H9 (cell line): ENCODE results near the gene TM9SF3. TPM values are rescaled to one million over a fixed set of nuclear protein-coding genes. Genes with fewer than 3 reads are reported as not detected.
"Not testable (repeated sequence)": the region's sequence is repeated elsewhere in the genome, so short reads cannot be mapped to it uniquely, and the experiment has no call there.

Experiments
- DNase-seq: peaks from one replicate; pipeline ENCODE4 v3.0.0-alpha.2; 2017
- H2AFZ ChIP-seq: one replicate; pipeline ENCODE4 v1.6.1; 2013; ENCODE audit warnings: mild to moderate bottlenecking, low read length, control low read depth, moderate library complexity
- H2AK5ac ChIP-seq: 2 replicates; pipeline ENCODE4 v1.6.1; 2013; ENCODE audit warnings: low read length, control low read depth, mixed read lengths; ENCODE audit not compliant: insufficient read length
- H2BK120ac ChIP-seq: one replicate; pipeline ENCODE4 v1.6.1; 2013; ENCODE audit warnings: low read depth, mild to moderate bottlenecking, low read length, control low read depth, inconsistent platforms; ENCODE audit not compliant: poor library complexity, severe bottlenecking
- H2BK12ac ChIP-seq: 2 replicates; pipeline ENCODE4 v1.6.1; 2013; ENCODE audit warnings: low read length, control low read depth, mixed read lengths, low read depth; ENCODE audit not compliant: insufficient read length
- H2BK15ac ChIP-seq: 2 replicates; pipeline ENCODE4 v1.6.1; 2013; ENCODE audit warnings: low read depth, low read length, control low read depth
- H2BK20ac ChIP-seq: one replicate; pipeline ENCODE4 v1.6.1; 2013; ENCODE audit warnings: low read depth, mild to moderate bottlenecking, low read length, control low read depth, inconsistent platforms; ENCODE audit not compliant: poor library complexity, severe bottlenecking
- H2BK5ac ChIP-seq: 2 replicates; pipeline ENCODE4 v1.6.1; 2013; ENCODE audit warnings: low read length, control low read depth, mixed read lengths; ENCODE audit not compliant: insufficient read length
- H3K14ac ChIP-seq: 2 replicates; pipeline ENCODE4 v1.6.1; 2013; ENCODE audit warnings: low read length, control low read depth; ENCODE audit not compliant: insufficient read depth
- H3K18ac ChIP-seq: 2 replicates; pipeline ENCODE4 v1.6.1; 2013; ENCODE audit warnings: low read depth, mild to moderate bottlenecking, mixed read lengths, low read length, control low read depth; ENCODE audit not compliant: insufficient read length
- H3K23ac ChIP-seq: 2 replicates; pipeline ENCODE4 v1.6.1; 2013; ENCODE audit warnings: low read length, control low read depth, mixed read lengths, low read depth; ENCODE audit not compliant: insufficient read length
- H3K23me2 ChIP-seq: 2 replicates; pipeline ENCODE4 v1.6.1; 2013; ENCODE audit warnings: low read depth, mild to moderate bottlenecking, mixed read lengths, low read length, control low read depth; ENCODE audit not compliant: insufficient read length, poor library complexity, severe bottlenecking
- H3K27ac ChIP-seq: 2 replicates; pipeline ENCODE4 v1.5.1; 2013; ENCODE audit warnings: low read length, control low read depth, mixed read lengths, low read depth; ENCODE audit not compliant: insufficient read length
- H3K27me3 ChIP-seq: 2 replicates; pipeline ENCODE4 v1.6.1; 2013; ENCODE audit warnings: low read length, control low read depth, inconsistent platforms; ENCODE audit not compliant: insufficient read depth
- H3K4ac ChIP-seq: 2 replicates; pipeline ENCODE4 v1.6.1; 2013; ENCODE audit warnings: low read depth, mild to moderate bottlenecking, control low read depth, inconsistent platforms, low read length, moderate library complexity
- H3K4me1 ChIP-seq: 2 replicates; pipeline ENCODE4 v1.6.1; 2013; ENCODE audit warnings: low read length, control low read depth, inconsistent platforms; ENCODE audit not compliant: insufficient read depth
- H3K4me2 ChIP-seq: 2 replicates; pipeline ENCODE4 v1.6.1; 2013; ENCODE audit warnings: low read length, control low read depth, mixed read lengths; ENCODE audit not compliant: insufficient read length, insufficient read depth
- H3K56ac ChIP-seq: 2 replicates; pipeline ENCODE4 v1.6.1; 2013; ENCODE audit warnings: low read depth, mild to moderate bottlenecking, mixed read lengths, low read length, control low read depth; ENCODE audit not compliant: insufficient read length
- H3K79me1 ChIP-seq: 2 replicates; pipeline ENCODE4 v1.6.1; 2013; ENCODE audit warnings: low read depth, mild to moderate bottlenecking, moderate library complexity, low read length, control low read depth, inconsistent platforms; ENCODE audit not compliant: insufficient read depth, poor library complexity, severe bottlenecking
- H3K79me2 ChIP-seq: 2 replicates; pipeline ENCODE4 v1.6.1; 2013; ENCODE audit warnings: low read length, control low read depth, inconsistent platforms; ENCODE audit not compliant: insufficient read depth
- H3K9ac ChIP-seq: 2 replicates; pipeline ENCODE4 v1.6.1; 2013; ENCODE audit warnings: low read length, control low read depth, mixed read lengths; ENCODE audit not compliant: insufficient read length; ENCODE audit errors: extremely low read depth
- H3K9me3 ChIP-seq: one replicate; pipeline ENCODE4 v1.6.1; 2013; ENCODE audit warnings: low read depth, low read length, inconsistent platforms; ENCODE audit not compliant: control insufficient read depth
- H3T11ph ChIP-seq: one replicate; pipeline ENCODE4 v1.6.1; 2013; ENCODE audit warnings: mild to moderate bottlenecking, low read length, control low read depth, inconsistent platforms
- H4K20me1 ChIP-seq: one replicate; pipeline ENCODE4 v1.6.1; 2013; ENCODE audit not compliant: control insufficient read depth, insufficient read length, insufficient read depth
- H4K5ac ChIP-seq: 2 replicates; pipeline ENCODE4 v1.6.1; 2013; ENCODE audit warnings: low read depth, mild to moderate bottlenecking, mixed read lengths, low read length, control low read depth; ENCODE audit not compliant: insufficient read length
- H4K8ac ChIP-seq: replicated peaks from 2 replicates; pipeline ENCODE4 v1.6.1; 2013; ENCODE audit warnings: low read length, control low read depth, mixed read lengths, low read depth; ENCODE audit not compliant: insufficient read length
- H4K91ac ChIP-seq: 2 replicates; pipeline ENCODE4 v1.6.1; 2013; ENCODE audit warnings: low read depth, mild to moderate bottlenecking, moderate library complexity, mixed read lengths, low read length, control low read depth; ENCODE audit not compliant: insufficient read length
- H3K27ac Mint-ChIP-seq, 3 experiments: 2 replicates in 2 of 3; 3 replicates in 1 of 3; pipeline ENCODE4 v1.8.0; 2020 to 2021; ENCODE audit warnings: mixed read lengths in 3 of 3, mild to moderate bottlenecking in 1 of 3, moderate library complexity in 1 of 3
- H3K27me3 Mint-ChIP-seq: 2 replicates; pipeline ENCODE4 v1.8.0; 2021; ENCODE audit warnings: low read depth, mild to moderate bottlenecking, moderate library complexity, mixed read lengths
- H3K36me3 Mint-ChIP-seq, 3 experiments: 2 replicates in 2 of 3; 3 replicates in 1 of 3; pipeline ENCODE4 v1.8.0; 2020 to 2021; ENCODE audit warnings: low read depth in 3 of 3, mixed read lengths in 3 of 3; ENCODE audit not compliant: insufficient read depth in 1 of 3
- H3K4me1 Mint-ChIP-seq, 2 experiments: 2 replicates each; pipeline ENCODE4 v1.8.0; 2020; ENCODE audit warnings: mixed read lengths in 2 of 2
- H3K4me3 Mint-ChIP-seq, 2 experiments: 2 replicates in 1 of 2; 3 replicates in 1 of 2; pipeline ENCODE4 v1.8.0; 2020 to 2021; ENCODE audit warnings: mild to moderate bottlenecking in 2 of 2, mixed read lengths in 2 of 2, moderate library complexity in 1 of 2
- H3K9me3 Mint-ChIP-seq, 2 experiments: 2 replicates in 1 of 2; 3 replicates in 1 of 2; pipeline ENCODE4 v1.8.0; 2020; ENCODE audit warnings: mild to moderate bottlenecking in 2 of 2, mixed read lengths in 2 of 2, moderate library complexity in 1 of 2
- CTCF ChIP-seq: fragments of 200-600 bp; sonication (generic); conservative IDR thresholded peaks from 3 replicates; pipeline ENCODE4 v1.8.0; 2021; ENCODE audit warnings: antibody characterized with exemption, mild to moderate bottlenecking
- WGBS: extraction: QIAGEN DNeasy Blood & Tissue Kit; methylation state at CpG from one replicate; pipeline ENCODE4 v1.1.7; 2013; ENCODE audit warnings: missing lambda C conversion rate, low lambda C conversion rate, mixed read lengths; ENCODE audit not compliant: insufficient read length; ENCODE audit errors: extremely low coverage; 5-methylcytosine and 5-hydroxymethylcytosine counted together
- total RNA-seq: library from RNA; stranded (reverse); gene quantifications from 2 replicates; pipeline ENCODE4 v1.2.1, GENCODE V29; 2021

The TM9SF3 gene
- total RNA-seq, 1 experiment from 2014 or later = 120 TPM

GRCh38 chr10:96576277-96576980 lies 10.4 kb downstream of the TM9SF3 start:
- Mint-ChIP-seq H3K4me1 (peaks cover 27 to 31% of the 10 kb centered on the region in 2 experiments), H3K27ac (no peak overlapping the region; a peak in 1 of 7 replicates), H3K27me3 (no peaks in the 10 kb centered on the region), H3K9me3 (no peaks in the 10 kb centered on the region), H3K36me3 (peaks cover 9 to 21% (median 20%) of the 10 kb centered on the region in 3 experiments; a peak in 6 of 7 replicates), H3K4me3 (no peak overlapping the region)
- Histone ChIP-seq H3K23ac (no peak overlapping the region), H4K5ac (no peak overlapping the region), H4K8ac (no peak overlapping the region), H3K4me1 (no peaks in the 10 kb centered on the region), H3K79me1 (peaks cover 4% of the 10 kb centered on the region), H2AFZ (no peak overlapping the region), H3T11ph (no peak overlapping the region), H3K14ac (no peak overlapping the region), H3K56ac (no peak overlapping the region), H3K18ac (no peak overlapping the region), H2BK12ac (no peak overlapping the region), H3K9me3 (no peaks in the 10 kb centered on the region), H3K79me2 (peaks cover 24% of the 10 kb centered on the region; the same call in 1 of the 2 replicates), H3K27me3 (no peaks in the 10 kb centered on the region), H3K4me2 (no peak overlapping the region), H2BK15ac (no peak overlapping the region), H3K23me2 (no peaks in the 10 kb centered on the region), H3K4ac (no peak overlapping the region), H2AK5ac (no peak overlapping the region), H2BK120ac (no peak overlapping the region), H2BK5ac (no peak overlapping the region), H4K20me1 (no peaks in the 10 kb centered on the region), H2BK20ac (no peak overlapping the region), H3K9ac (no peak overlapping the region), H4K91ac (no peak overlapping the region), H3K27ac (no peak overlapping the region)
- no CpG with 5 or more reads among the region's 1 CpG for WGBS
- DNase-seq = no peak
- no peak for TF ChIP-seq CTCF

GRCh38 chr10:96574564-96574963 lies 12.2 kb downstream of the TM9SF3 start:
- H3K27ac Mint-ChIP-seq, H3K9me3 Mint-ChIP-seq, H3K4ac ChIP-seq, H3K23ac ChIP-seq, H2BK120ac ChIP-seq, H3K27me3 ChIP-seq, H3K4me3 Mint-ChIP-seq, H2BK12ac ChIP-seq, H4K8ac ChIP-seq, H2AK5ac ChIP-seq, H4K5ac ChIP-seq, H3K4me1 ChIP-seq, H4K91ac ChIP-seq, H3K18ac ChIP-seq, H3K56ac ChIP-seq, H3K79me1 ChIP-seq, H2BK15ac ChIP-seq, H3K4me2 ChIP-seq, H2BK20ac ChIP-seq, H4K20me1 ChIP-seq, H2AFZ ChIP-seq, H2BK5ac ChIP-seq, H3T11ph ChIP-seq, H3K27me3 Mint-ChIP-seq, H3K27ac ChIP-seq, H3K9ac ChIP-seq, DNase-seq, H3K9me3 ChIP-seq, H3K23me2 ChIP-seq, H3K14ac ChIP-seq: not testable (repeated sequence)
- no CpG with 5 or more reads among the region's 2 CpGs for WGBS
- H3K79me2 ChIP-seq = peaks cover 23% of the 10 kb centered on the region; the same call in 1 of the 2 replicates
- Mint-ChIP-seq H3K36me3 (peaks cover 9 to 22% (median 22%) of the 10 kb centered on the region in 3 experiments), H3K4me1 (peaks cover 24 to 29% of the 10 kb centered on the region in 2 experiments)
